Measurements from ENCODE around the gene ZRSR2.

The ZRSR2 gene

GRCh38 chrX:15853586-15854079 lies 63.3 kb downstream of the ZRSR2 start:
- no peak for DNase-seq (ENCODE audit: low spot score)

- DNase-seq (ENCODE audit: low spot score) = peak; percentile 49
These were observed 63.9 kb downstream of the ZRSR2 start for GRCh38 chrX:15854080-15854655.

- DNase-seq (ENCODE audit: low spot score) = peak; percentile 87
These were observed 64.7 kb downstream of the ZRSR2 start, which contains the start of gene AP1S2 for GRCh38 chrX:15854712-15855567. AP1S2 (minus strand) TSS chrX:15854813; CDS start chrX:15852524, 2,289 bp downstream.

- no peak for DNase-seq (ENCODE audit: low spot score)
These were observed 65.4 kb downstream of the ZRSR2 start for GRCh38 chrX:15855568-15856221.

- no peak for DNase-seq (ENCODE audit: low spot score)
These were observed 65.9 kb downstream of the ZRSR2 start for GRCh38 chrX:15856222-15856587.

GRCh38 chrX:15856636-15857035 lies 66.4 kb downstream of the ZRSR2 start:
- no peak for DNase-seq (ENCODE audit: low spot score)

- DNase-seq (ENCODE audit: low spot score) = no peak
These were observed 67.8 kb downstream of the ZRSR2 start for GRCh38 chrX:15858051-15858450.

GRCh38 chrX:15860921-15861320 lies 70.6 kb downstream of the ZRSR2 start:
- DNase-seq (ENCODE audit: low spot score) = no peak

- DNase-seq (ENCODE audit: low spot score) = no peak
These were observed 73.7 kb downstream of the ZRSR2 start for GRCh38 chrX:15864023-15864422.

GRCh38 chrX:15864629-15865028 lies 74.3 kb downstream of the ZRSR2 start:
- DNase-seq (ENCODE audit: low spot score) = no peak

- no peak for DNase-seq (ENCODE audit: low spot score)
These were observed 75.9 kb downstream of the ZRSR2 start for GRCh38 chrX:15866147-15866546.

- DNase-seq (ENCODE audit: low spot score) = no peak
These were observed 79.4 kb downstream of the ZRSR2 start for GRCh38 chrX:15869695-15870094.

GRCh38 chrX:15870310-15870709 lies 80.0 kb downstream of the ZRSR2 start:
- DNase-seq (ENCODE audit: low spot score) = no peak
